Astrocyte of the cerebellum (primary cell): ENCODE results near the gene PRSS3.
"Not testable (repeated sequence)": the region's sequence is repeated elsewhere in the genome, so short reads cannot be mapped to it uniquely, and the experiment has no call there.

Experiments used
- DNase-seq: peaks from one replicate; pipeline ENCODE4 v3.0.0-alpha.2; 2011; ENCODE audit warnings: low read depth
- H3K4me3 ChIP-seq: 2 replicates; pipeline ENCODE4 v1.5.1; 2011; ENCODE audit warnings: mild to moderate bottlenecking, low read depth, low read length, moderate library complexity
- in situ Hi-C: cut with HindIII; loops from 2 replicates; pipeline ENCODE4 v1.10.0; 2017; ENCODE audit warnings: low sequenced_read_pairs
- TF ChIP-seq, protein P1 (sequence below): IDR thresholded peaks from 2 replicates; pipeline ENCODE4 v1.5.1; 2012; ENCODE audit warnings: low read length, low read depth, moderate library complexity, mild to moderate bottlenecking; ENCODE audit errors: missing control alignments

PRSS3 gene

DNA sequence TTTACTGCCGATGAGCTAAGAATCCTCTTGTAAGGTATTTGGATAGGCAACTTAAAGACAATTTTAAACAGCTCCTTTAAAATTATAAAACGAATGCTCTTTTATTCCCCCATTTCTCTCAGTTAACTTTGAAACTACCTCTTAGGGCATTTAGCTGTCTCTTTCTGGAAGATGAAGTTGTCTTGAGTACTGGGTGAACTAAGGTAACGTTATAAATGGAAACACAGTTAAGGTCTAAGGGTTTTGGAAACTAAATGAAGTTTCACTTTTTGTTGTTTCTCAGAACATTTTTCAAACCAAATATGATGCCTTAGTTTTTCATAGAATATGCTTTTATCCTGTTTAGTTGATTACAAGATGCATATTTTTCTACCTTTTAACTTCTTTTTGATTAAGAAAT lies 28.4 kb downstream of the PRSS3 start:
- DNase-seq: no peak
- in situ Hi-C loops: no loop called here
- TF ChIP-seq, protein P1, sequence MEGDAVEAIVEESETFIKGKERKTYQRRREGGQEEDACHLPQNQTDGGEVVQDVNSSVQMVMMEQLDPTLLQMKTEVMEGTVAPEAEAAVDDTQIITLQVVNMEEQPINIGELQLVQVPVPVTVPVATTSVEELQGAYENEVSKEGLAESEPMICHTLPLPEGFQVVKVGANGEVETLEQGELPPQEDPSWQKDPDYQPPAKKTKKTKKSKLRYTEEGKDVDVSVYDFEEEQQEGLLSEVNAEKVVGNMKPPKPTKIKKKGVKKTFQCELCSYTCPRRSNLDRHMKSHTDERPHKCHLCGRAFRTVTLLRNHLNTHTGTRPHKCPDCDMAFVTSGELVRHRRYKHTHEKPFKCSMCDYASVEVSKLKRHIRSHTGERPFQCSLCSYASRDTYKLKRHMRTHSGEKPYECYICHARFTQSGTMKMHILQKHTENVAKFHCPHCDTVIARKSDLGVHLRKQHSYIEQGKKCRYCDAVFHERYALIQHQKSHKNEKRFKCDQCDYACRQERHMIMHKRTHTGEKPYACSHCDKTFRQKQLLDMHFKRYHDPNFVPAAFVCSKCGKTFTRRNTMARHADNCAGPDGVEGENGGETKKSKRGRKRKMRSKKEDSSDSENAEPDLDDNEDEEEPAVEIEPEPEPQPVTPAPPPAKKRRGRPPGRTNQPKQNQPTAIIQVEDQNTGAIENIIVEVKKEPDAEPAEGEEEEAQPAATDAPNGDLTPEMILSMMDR: no peak
- no peak overlapping the region for H3K4me3 ChIP-seq

DNA sequence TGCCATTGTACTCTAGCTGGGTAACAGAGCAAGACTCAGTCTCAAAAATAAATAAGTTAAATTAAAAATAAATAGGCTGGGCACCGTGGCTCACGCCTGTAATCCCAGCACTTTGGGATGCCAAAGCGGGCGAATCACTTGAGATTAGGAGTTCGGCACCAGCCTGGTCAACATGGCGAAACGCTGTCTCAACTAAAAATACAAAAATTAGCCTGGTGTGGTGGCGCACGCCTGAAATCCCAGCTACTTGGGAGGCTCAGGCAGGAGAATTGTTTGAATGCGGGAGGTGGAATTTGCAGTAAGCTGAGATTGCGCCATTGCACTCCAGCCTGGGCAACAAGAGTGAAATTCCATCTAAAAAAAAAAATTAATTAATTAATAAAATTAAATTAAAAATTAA lies 31.9 kb downstream of the PRSS3 start:
- H3K4me3 ChIP-seq, DNase-seq, in situ Hi-C loops: not testable (repeated sequence)

DNA sequence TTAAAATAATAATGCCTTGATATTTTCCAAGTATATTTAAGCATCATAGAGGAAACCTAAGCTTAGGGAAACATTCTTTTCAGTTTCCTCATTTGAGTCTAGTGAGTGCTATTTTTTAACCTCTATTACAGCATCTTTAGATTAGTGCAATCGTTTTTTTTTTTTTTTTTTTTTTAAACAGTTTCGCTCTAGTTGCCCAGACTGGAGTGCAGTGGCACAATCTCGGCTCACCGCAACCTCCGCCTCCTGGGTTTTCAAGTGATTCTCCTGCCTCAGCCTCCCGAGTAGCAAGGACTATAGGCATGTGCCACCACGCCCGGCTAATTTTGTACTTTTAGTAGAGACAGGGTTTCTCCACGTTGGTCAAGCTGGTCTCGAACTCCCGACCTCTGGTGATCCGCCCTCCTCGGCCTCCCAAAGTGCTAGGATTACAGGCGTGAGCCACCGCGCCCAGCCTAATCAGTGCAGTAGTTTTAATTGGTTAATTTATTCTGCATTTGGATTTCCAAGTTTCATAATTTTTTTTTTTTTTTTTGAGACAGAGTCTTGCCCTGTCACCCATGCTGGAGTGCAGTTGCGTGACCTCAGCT lies 34.4 kb downstream of the PRSS3 start:
- DNase-seq, in situ Hi-C loops, H3K4me3 ChIP-seq: not testable (repeated sequence)

DNA sequence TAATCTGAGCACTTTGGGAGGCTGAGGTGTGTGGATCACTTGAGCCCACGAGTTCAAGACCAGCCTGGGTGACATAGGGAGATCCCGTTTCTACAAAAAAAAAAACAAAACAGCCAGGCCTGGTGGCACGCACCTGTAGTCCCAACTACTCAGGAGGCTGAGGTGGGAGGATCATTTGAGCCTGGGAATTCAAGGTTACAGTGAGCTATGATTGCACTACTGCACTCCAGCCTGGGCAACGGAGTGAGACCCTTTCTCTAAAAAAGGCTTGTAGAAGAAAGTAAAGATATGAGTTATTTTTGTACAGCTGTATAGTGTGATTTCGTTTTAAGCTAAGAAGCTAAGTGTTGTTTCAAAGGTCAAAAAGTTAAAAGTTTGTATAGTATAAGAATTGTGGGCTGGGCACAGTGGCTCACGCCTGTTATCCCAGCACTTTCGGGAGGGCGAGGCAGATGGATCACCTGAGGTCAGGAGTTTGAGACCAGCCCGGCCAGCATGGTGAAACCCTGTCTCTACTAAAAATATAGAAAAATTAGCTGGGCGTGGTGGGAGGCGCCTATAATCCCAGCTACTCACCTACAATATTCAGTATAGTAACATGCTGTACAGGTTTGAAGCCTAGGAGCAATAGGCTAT lies 40.4 kb downstream of the PRSS3 start:
- H3K4me3 ChIP-seq: no peak overlapping the region
- TF ChIP-seq, protein P1: no peak
- no peak for DNase-seq
- in situ Hi-C loops: no loop called here

DNA sequence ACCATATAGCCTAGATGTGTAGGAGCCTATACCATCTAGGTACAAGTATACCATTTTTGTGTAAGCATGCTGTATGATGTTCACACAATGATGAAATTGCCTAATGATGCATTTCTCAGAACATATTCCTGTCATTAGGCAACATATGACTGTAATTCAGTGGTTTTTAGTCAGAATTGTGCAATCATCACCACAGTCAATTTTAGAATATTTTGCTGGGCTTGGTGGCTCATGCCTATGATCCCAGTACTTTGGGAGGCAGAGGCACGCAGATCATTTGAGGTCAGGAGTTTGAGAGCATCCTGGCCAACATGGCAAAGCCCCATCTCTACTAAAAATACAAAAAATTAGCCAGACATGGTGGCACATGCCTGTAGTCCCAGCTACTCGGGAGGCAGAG lies 40.9 kb downstream of the PRSS3 start:
- in situ Hi-C loops, H3K4me3 ChIP-seq, DNase-seq: not testable (repeated sequence)

DNA sequence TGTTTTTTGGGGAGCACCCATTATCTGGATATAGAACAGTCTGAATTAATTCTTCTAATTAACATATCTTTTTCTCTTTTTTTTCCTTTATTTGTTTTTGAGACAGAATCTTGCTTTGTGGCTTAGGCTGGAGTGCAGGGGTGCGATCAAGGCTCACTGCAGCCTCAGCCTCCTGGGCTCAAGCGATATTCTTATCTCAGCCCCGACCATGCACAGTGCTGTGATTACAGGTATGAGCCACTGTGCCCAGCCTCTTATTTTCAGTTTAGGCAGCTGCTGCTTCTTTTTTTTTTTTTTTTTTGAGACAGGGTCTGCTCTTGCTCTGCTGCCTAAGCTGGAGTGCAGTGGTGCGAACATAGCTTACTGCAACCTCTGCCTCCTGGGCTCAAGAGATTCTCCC lies 41.8 kb downstream of the PRSS3 start:
- in situ Hi-C loops: no loop called here
- TF ChIP-seq, protein P1: no peak
- no peak overlapping the region for H3K4me3 ChIP-seq
- no peak for DNase-seq

DNA sequence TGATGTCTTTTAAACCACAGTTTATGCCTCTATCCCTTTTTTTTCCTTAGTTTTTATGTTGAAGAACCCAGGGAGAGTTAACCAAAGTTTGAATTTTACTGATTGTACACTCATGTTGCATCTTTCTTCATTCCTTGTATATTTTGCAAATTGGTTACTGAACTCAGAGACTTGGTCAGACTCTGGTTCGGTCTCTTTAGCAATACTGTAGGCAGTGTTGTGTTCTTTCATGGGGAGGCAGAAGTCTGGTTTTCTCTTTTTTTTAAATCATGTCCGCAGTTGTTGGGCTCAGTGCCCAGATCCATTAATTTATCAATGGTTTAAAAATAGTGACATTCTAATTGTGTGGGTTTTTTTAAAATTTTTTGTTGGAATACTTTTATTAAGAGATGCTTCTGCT lies 45.0 kb downstream of the PRSS3 start:
- TF ChIP-seq, protein P1: no peak
- no peak overlapping the region for H3K4me3 ChIP-seq
- no peak for DNase-seq
- in situ Hi-C loops: no loop called here

DNA sequence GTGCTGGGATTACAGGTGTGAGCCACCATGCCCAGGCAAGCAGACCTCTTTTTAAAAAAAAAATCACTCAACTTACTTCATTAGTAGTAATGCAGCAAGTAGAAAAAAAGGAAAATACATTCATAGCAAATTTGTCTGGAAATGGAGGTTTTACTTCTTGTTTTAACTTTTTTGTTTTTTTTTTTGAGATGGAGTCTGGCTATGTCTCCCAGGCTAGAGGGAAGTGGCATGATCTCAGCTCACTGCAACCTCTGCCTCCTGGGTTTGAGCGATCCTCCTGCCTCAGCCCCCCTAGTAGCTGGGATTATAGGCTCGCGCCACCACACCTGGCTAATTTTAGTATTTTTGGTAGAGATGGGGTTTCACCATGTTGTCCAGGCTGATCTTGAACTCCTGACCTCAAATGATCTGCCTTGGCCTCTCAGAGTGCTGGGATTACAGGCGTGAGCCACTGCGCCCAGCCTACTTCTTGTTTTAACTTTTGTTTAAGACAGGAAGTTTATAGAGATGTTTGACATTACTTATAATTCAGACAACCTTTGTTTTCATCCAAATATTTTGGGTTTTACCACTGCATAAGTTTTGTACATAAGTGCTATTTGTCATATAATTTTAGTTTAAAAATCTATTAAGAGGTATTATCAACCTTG lies 48.1 kb downstream of the PRSS3 start:
- H3K4me3 ChIP-seq: no peak overlapping the region

More for the DNA sequence above, 48.1 kb downstream of the PRSS3 start:
- DNase-seq: no peak
- TF ChIP-seq, protein P1: no peak
- in situ Hi-C loops: no loop called here
